ENCODE measurements around the gene CNGB1. TPM values are rescaled to one million over a fixed set of nuclear protein-coding genes. Genes with fewer than 3 reads are reported as not detected.

CNGB1 gene
- total RNA-seq, 1 experiment from 2014 or later: not detected

DNA sequence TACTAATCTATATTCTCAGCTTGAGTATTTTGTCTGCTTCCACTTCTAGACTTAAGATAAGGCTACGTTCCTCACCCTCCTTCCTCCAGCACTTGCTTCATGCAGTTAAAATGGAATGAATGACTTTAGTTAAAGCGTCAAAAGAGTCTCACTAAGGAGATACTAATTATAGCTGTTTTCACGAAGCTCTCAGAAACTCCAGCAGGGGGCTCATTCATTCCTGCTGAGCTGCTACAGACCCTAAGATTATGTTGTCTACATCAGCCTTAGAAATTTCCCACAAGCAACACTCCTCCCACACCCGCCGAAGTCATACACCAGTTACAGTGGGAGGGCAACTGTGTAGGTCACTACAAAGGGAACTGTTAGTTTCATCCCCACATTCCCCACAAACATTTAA, 111.6 kb downstream of the CNGB1 start:
- no peak overlapping the region for H3K9ac ChIP-seq (ENCODE audit: low read length)
- H3K36me3 ChIP-seq (ENCODE audit: control insufficient read depth in 1 of 2, insufficient read depth in 2 of 2, low read length in 2 of 2): no peaks in the 10 kb centered on the region
- H4K20me1 ChIP-seq (ENCODE audit: insufficient read depth): no peaks in the 10 kb centered on the region
- H3K4me2 ChIP-seq (ENCODE audit: low read length): peak overlapping the region; percentile 29
- TF ChIP-seq, protein P1, sequence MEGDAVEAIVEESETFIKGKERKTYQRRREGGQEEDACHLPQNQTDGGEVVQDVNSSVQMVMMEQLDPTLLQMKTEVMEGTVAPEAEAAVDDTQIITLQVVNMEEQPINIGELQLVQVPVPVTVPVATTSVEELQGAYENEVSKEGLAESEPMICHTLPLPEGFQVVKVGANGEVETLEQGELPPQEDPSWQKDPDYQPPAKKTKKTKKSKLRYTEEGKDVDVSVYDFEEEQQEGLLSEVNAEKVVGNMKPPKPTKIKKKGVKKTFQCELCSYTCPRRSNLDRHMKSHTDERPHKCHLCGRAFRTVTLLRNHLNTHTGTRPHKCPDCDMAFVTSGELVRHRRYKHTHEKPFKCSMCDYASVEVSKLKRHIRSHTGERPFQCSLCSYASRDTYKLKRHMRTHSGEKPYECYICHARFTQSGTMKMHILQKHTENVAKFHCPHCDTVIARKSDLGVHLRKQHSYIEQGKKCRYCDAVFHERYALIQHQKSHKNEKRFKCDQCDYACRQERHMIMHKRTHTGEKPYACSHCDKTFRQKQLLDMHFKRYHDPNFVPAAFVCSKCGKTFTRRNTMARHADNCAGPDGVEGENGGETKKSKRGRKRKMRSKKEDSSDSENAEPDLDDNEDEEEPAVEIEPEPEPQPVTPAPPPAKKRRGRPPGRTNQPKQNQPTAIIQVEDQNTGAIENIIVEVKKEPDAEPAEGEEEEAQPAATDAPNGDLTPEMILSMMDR (IDR thresholded peaks at IDR 0.05 in 2 of 3, conservative IDR thresholded peaks at IDR 0.05 in 1 of 3; ENCODE audit: borderline replicate concordance in 1 of 3, insufficient read depth in 1 of 3, low read depth in 2 of 3, low read length in 2 of 3): peak; percentile 21 to 59 (median 53); a peak in 5 of 6 replicates
- no peak for TF ChIP-seq SRF (IDR thresholded peaks at IDR 0.05; ENCODE audit: low read depth)
- peak; percentile 34; the same call in 1 of the 2 replicates for TF ChIP-seq RAD21 (IDR thresholded peaks at IDR 0.05; ENCODE audit: low read depth)
- TF ChIP-seq SP1 (IDR thresholded peaks at IDR 0.05; ENCODE audit: low read depth): no peak
- DNase-seq (ENCODE audit: low read depth, low spot score): peak; percentile 46
- H3K4me3 ChIP-seq (replicated peaks in 1 of 2; ENCODE audit: low read depth in 1 of 2, low read length in 2 of 2): no peak overlapping the region
- H3K27ac ChIP-seq (ENCODE audit: low read depth, low read length): no peak overlapping the region
- ATAC-seq: peak; percentile 82
- RAD21 ChIA-PET (ENCODE audit: low non-redundant PET in 1 of 2, low total read pairs in 2 of 2, uncharacterized antibody in 2 of 2, unreplicated experiment in 2 of 2): no interaction called here
- H3K9me3 ChIP-seq (ENCODE audit: control insufficient read depth in 1 of 2, insufficient read depth in 1 of 2, low read depth in 1 of 2, low read length in 2 of 2): no peaks in the 10 kb centered on the region
- no peaks in the 10 kb centered on the region for H3K27me3 ChIP-seq (ENCODE audit: insufficient read depth, low read length)
- no peaks in the 10 kb centered on the region for H3K9me2 ChIP-seq (ENCODE audit: insufficient read depth)
- BruUV-seq (replicated peaks): no TSS peak
- intact Hi-C loops (cut with micrococcal nuclease): no loop called here
- peaks cover 11 to 27% of the 10 kb centered on the region in 2 experiments; a peak in 3 of 4 replicates for H3K4me1 ChIP-seq (ENCODE audit: control insufficient read depth in 1 of 2, insufficient read depth in 2 of 2, low read length in 2 of 2)
- POLR2A ChIA-PET: interaction anchor here (0.5 to 1.1 kb wide), 2 partner anchors 42 to 55 kb away, joined by 3 read pairs; no protein-coding TSS in a partner anchor
- CTCF ChIA-PET: interaction anchor here (0.5 to 1.6 kb wide), 6 partner anchors 9 to 268 kb away, joined by 3 to 4 read pairs (median 4); no protein-coding TSS in a partner anchor
- H3K79me2 ChIP-seq (ENCODE audit: insufficient read depth, low read length): no peaks in the 10 kb centered on the region
- H2AFZ ChIP-seq (ENCODE audit: low read depth, low read length, poor library complexity, severe bottlenecking): peak overlapping the region; percentile 96

DNA sequence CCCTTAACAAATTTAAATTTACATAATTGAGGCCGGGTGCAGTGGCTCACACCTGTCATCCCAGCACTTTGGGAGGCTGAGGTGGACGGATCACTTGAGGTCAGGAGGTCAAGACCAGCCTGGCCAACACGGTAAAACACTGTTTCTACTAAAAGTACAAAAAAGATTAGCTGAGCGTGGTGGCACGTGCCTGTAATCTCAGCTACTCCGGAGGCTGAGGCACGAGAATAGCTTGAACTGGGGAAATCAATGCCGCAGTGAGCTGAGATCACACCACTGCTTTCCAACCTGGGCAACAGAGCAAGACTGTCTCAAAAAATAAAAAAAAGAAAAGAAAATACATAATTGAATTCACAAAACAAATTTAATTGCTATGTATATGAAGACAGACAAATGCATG, 112.3 kb downstream of the CNGB1 start:
- Histone ChIP-seq H3K4me3 (replicated peaks in 1 of 2; ENCODE audit: low read depth in 1 of 2, low read length in 2 of 2) (no peak overlapping the region), H3K4me2 (ENCODE audit: low read length) (no peak overlapping the region), H3K36me3 (ENCODE audit: control insufficient read depth in 1 of 2, insufficient read depth in 2 of 2, low read length in 2 of 2) (no peaks in the 10 kb centered on the region), H2AFZ (ENCODE audit: low read depth, low read length, poor library complexity, severe bottlenecking) (peak overlapping the region; percentile 96), H4K20me1 (ENCODE audit: insufficient read depth) (no peaks in the 10 kb centered on the region), H3K4me1 (ENCODE audit: control insufficient read depth in 1 of 2, insufficient read depth in 2 of 2, low read length in 2 of 2) (peaks cover 11 to 24% of the 10 kb centered on the region in 2 experiments; a peak in 3 of 4 replicates), H3K9me2 (ENCODE audit: insufficient read depth) (no peaks in the 10 kb centered on the region), H3K27me3 (ENCODE audit: insufficient read depth, low read length) (no peaks in the 10 kb centered on the region), H3K79me2 (ENCODE audit: insufficient read depth, low read length) (no peaks in the 10 kb centered on the region), H3K27ac (ENCODE audit: low read depth, low read length) (no peak overlapping the region), H3K9ac (ENCODE audit: low read length) (no peak overlapping the region), H3K9me3 (ENCODE audit: control insufficient read depth in 1 of 2, insufficient read depth in 1 of 2, low read depth in 1 of 2, low read length in 2 of 2) (no peaks in the 10 kb centered on the region)
- DNase-seq (ENCODE audit: low read depth, low spot score) (no peak), ATAC-seq (no peak)
- POLR2A ChIA-PET: no interaction called here
- RAD21 ChIA-PET (ENCODE audit: low non-redundant PET in 1 of 2, low total read pairs in 2 of 2, uncharacterized antibody in 2 of 2, unreplicated experiment in 2 of 2): no interaction called here
- CTCF ChIA-PET: interaction anchor here (0.5 to 1.6 kb wide), 6 partner anchors 10 to 267 kb away, joined by 3 to 4 read pairs (median 3); no protein-coding TSS in a partner anchor
- intact Hi-C loops (cut with micrococcal nuclease): no loop called here
- BruUV-seq (replicated peaks): no TSS peak
- no peak for TF ChIP-seq ZNF274 (IDR thresholded peaks at IDR 0.05; ENCODE audit: low read depth, low read length)
- no peak for TF ChIP-seq ELF1 (IDR thresholded peaks at IDR 0.05; ENCODE audit: borderline replicate concordance, low read depth)
- no peak for TF ChIP-seq EZH2 (IDR thresholded peaks at IDR 0.05)
- no peak for TF ChIP-seq YY1 (IDR thresholded peaks at IDR 0.05; ENCODE audit: extremely low read depth, insufficient replicate concordance, low read depth, low read length)
- TF ChIP-seq EGR1 (IDR thresholded peaks at IDR 0.05; ENCODE audit: low read depth): no peak
- TF ChIP-seq SP1 (IDR thresholded peaks at IDR 0.05; ENCODE audit: low read depth): no peak
- no peak for TF ChIP-seq ZFX (IDR thresholded peaks at IDR 0.05)
- TF ChIP-seq JUND (IDR thresholded peaks at IDR 0.05): no peak
- no peak for TF ChIP-seq POLR2AphosphoS5 (IDR thresholded peaks at IDR 0.05; ENCODE audit: low read depth, low read length)
- TF ChIP-seq FOSL1 (IDR thresholded peaks at IDR 0.05; ENCODE audit: low read depth): no peak
- TF ChIP-seq SIN3A (IDR thresholded peaks at IDR 0.05; ENCODE audit: low read depth): no peak
- TF ChIP-seq TCF7L2 (IDR thresholded peaks at IDR 0.05; ENCODE audit: borderline replicate concordance, extremely low read depth, insufficient read depth, insufficient read length): no peak
- TF ChIP-seq, protein P2, sequence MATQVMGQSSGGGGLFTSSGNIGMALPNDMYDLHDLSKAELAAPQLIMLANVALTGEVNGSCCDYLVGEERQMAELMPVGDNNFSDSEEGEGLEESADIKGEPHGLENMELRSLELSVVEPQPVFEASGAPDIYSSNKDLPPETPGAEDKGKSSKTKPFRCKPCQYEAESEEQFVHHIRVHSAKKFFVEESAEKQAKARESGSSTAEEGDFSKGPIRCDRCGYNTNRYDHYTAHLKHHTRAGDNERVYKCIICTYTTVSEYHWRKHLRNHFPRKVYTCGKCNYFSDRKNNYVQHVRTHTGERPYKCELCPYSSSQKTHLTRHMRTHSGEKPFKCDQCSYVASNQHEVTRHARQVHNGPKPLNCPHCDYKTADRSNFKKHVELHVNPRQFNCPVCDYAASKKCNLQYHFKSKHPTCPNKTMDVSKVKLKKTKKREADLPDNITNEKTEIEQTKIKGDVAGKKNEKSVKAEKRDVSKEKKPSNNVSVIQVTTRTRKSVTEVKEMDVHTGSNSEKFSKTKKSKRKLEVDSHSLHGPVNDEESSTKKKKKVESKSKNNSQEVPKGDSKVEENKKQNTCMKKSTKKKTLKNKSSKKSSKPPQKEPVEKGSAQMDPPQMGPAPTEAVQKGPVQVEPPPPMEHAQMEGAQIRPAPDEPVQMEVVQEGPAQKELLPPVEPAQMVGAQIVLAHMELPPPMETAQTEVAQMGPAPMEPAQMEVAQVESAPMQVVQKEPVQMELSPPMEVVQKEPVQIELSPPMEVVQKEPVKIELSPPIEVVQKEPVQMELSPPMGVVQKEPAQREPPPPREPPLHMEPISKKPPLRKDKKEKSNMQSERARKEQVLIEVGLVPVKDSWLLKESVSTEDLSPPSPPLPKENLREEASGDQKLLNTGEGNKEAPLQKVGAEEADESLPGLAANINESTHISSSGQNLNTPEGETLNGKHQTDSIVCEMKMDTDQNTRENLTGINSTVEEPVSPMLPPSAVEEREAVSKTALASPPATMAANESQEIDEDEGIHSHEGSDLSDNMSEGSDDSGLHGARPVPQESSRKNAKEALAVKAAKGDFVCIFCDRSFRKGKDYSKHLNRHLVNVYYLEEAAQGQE (IDR thresholded peaks at IDR 0.05; ENCODE audit: low read depth): no peak

Measured in HCT116 (cell line).